Head of caudate nucleus (tissue), 42 donors: ENCODE measurements around the gene ZNF138.
A peak's percentile ranks its signal among the peaks of the same experiment; 100 is the strongest.
"Not testable (repeated sequence)": the region's sequence is repeated elsewhere in the genome, so short reads cannot be mapped to it uniquely, and the experiment has no call there.

Source experiments
- DNase-seq, 42 donors: peaks; one replicate each; pipeline versions ENCODE4 v3.0.0 to v3.0.0-alpha.2; 2020 to 2021; ENCODE audit warnings: mixed read lengths in 7 of 42
- intact Hi-C: fragments of 100-400 bp; cut with DNase I; formaldehyde crosslinking; loops from one replicate; pipeline ENCODE4 v1.15.0; 2022

Gene ZNF138

DNA sequence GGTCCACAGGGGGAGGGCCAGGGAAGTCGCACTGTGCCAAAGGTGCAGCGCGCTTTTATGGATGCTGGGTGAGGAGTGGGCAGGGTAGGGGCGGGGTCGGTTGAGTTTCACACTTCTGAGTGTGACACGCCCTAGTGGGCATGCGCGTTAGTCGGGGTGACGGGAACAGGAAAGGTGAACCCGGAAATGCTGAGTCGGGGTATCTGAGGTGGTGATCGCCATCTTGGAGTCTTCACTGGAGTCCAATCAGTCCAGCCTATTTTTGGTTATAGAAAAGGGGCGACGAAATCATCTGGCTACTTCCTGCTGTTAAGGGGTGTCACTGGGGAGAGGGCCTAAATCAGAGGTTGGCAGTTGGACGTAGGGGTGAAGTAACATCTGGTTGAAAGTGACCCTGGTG lies 40.8 kb downstream of the ZNF138 start:
- intact Hi-C loops = no loop called here
- peak in 2 of 42 donors; percentile 19 to 30 for DNase-seq

DNA sequence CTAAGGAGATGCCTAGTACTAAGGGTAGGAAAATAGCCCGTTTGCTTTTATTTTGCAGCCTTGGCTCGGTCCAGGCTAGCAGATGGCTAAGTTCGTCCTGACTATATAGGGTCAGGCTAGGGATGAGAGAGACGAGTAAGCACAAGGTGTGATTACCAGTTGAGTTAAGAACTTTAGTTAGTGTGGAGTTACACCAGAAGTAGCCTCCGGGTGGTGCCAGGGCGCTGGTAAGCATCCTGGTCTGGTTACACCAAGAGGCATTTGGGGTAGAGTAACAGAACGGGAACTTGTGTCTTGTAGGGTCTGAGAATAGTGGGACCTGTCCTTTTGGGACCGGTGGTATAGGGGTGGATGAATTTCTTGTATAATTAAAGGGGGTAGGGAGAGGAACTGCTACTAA lies 41.6 kb downstream of the ZNF138 start:
- intact Hi-C loops = not testable (repeated sequence)
- DNase-seq = peak in 1 of 42 donors; percentile 30

DNA sequence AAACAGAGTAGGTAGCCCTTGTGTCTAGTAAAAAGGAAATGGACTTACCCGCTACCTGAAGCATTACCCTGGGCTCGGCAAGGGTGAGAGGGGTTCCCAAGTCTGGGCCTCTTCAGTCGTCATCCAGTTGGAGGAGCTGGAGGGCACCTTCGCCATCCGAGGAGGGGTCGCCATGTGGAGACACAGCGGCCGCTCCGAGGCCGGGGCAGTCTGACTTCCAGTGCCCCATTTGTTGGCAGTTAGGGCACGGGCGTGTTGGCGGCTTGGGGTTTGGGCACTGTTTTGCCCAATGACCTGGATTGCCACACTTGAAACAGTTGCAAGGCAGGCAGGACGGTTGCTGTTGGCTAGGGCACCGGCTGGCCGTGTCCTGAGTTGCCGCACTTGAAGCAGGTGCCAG lies 43.8 kb downstream of the ZNF138 start:
- DNase-seq, intact Hi-C loops: not testable (repeated sequence)

DNA sequence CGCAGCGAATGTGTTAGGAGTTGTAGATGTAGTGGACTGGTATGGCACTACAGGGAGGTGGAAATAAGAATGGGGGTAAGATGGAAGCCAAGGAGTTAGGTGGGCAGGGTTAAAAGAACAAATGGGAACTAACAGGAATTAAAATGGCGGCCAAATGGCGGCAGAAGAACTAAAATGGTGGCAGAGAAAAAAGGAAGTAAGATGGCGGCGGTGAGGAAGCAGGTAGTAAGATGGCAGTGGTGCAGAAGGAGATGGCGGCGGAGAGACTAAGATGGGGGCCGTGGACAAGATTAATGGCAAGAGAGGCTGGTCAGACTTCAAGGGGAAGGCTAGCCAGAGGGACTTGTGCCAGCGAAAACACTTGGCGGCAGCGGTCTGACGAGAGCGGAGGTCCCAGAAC lies 44.5 kb downstream of the ZNF138 start:
- DNase-seq = no peak
- intact Hi-C loops = no loop called here

DNA sequence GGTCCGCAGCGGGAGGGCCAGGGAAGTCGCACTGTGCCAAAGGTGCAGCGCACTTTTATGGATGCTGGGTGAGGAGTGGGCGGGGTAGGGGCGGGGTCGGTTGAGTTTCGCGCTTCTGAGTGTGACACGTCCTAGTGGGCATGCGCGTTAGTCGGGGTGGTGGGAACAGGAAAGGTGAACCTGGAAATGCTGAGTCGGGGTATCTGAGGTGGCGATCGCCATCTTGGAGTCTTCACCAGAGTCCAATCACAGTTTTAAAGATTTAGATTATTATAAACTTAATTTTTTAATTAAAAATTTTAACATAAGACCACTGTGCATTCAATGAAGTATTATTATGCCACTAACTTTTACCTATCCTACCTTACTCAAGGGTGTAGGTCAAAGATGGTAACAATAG lies 45.7 kb downstream of the ZNF138 start:
- intact Hi-C loops = no loop called here
- DNase-seq = no peak

DNA sequence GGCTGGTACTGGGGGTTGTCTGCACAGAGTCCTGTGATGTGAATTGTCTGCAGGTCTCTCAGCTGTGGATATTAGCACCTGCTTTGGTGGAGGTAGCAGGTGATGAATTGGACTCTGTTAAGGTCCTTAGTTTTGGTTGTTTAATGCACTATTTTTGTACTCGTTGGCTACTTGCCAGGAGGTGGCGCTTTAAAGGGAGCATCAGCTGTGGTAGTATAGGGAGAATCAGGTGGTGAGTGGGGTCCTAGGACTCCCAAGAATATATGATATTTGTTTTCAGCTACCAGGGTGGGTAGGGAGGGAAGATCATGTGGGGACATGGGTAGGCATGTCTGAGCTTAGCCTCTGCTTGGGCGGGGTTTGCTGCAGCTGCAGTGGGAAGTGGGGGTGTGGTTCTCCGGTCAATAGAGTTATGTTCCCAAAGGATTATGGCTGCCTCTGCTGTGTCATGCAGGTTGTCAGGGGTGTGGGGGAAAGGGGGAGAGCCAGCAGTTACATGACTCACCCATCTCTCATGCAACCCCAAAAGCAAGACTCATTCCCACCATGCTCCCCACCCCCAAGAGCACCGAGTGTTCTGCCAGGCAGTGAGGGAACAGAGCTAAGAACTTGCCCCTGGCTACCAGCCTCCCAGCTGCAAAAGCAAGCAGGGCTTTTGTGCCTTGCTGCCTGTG lies 55.2 kb downstream of the ZNF138 start:
- intact Hi-C loops = no loop called here
- peak; percentile 16 to 89 (median 60) for DNase-seq

DNA sequence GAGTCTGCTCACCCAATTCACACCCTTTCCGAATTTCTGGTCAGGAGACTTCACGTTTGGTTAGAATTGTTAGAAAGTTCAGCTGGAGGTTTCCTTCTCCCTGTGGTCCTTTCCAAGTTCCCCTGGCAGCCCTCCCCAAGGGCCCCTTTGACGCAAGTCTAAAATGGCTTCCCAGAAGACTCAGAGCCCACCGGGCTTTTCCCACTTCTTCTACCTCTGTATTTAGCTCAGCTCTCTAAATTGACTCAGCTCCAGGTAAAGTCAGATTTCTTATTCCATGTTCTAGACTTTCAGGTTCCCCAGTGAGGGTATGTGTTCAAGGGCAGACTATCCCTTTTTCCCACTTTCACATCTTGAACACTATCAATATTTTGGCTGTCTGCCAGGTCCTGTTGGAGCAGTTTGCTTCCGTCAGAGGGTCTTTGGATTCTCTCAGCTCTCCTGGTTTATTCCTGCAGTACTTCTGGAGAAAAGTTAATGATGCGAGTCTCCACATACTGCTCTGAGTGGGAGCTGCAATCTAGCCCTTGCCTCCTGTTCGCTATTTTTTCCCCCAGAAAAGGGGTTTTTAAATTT lies 55.8 kb downstream of the ZNF138 start:
- intact Hi-C loops = no loop called here
- peak in 1 of 42 donors; percentile 40 for DNase-seq

DNA sequence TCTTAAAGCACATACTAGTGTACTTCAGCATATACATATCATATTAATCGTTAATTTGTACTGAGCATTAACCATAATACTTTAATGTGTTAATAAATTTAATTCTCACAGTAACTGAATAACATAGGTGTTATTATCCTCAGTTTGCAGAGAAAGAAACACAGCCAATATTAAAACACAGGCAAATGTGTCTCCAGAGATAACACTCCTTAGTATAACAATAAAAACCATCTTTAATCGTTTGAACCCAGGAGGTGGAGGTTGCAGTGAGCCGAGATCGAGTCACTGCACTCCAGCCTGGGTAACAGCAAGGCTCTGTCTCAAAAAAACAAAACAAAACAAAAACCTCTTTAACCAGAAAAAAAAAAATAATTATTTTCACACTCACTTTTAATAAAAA lies 59.5 kb downstream of the ZNF138 start:
- intact Hi-C loops = no loop called here
- DNase-seq = no peak

DNA sequence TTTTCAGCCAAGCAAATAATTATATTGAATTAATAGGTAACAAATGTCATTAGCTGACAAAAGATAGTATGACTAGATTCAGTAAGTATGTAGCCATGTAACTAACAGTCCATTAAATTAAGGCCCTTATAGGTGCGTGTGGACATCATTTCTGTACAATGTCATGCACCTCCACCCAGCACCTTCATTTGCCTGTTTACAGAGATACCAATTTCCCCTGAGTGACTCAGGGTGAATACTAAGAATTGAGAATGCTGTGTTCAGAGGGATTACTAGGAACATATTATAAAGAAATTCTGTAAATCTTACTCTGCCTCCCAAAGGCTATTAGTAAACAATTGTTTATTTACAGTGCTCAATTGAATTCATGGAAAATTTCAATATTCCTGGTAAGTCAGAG lies 60.7 kb downstream of the ZNF138 start:
- DNase-seq = no peak
- intact Hi-C loops = no loop called here

DNA sequence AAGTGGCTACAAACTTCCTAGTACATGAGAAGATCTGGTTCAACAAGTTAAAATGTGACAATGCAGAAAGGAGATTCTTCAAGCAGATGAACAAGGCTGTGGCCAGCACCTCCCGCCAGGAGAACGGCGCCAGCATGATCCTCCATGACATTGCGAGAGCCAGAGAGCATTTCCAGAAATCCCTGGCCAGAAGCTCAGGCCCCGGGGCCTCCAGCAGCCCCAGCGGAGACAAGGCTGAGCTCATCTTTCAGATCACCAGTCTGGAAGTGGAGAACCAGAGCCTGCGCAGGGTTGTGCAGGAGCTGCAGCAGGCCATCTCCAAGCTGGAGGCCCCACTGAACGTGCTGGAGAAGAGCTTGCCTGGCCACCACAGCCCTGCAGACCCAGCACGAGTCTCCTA lies 68.8 kb downstream of the ZNF138 start:
- DNase-seq = peak in 4 of 42 donors; percentile 6 to 24 (median 16)
- intact Hi-C loops = no loop called here

DNA sequence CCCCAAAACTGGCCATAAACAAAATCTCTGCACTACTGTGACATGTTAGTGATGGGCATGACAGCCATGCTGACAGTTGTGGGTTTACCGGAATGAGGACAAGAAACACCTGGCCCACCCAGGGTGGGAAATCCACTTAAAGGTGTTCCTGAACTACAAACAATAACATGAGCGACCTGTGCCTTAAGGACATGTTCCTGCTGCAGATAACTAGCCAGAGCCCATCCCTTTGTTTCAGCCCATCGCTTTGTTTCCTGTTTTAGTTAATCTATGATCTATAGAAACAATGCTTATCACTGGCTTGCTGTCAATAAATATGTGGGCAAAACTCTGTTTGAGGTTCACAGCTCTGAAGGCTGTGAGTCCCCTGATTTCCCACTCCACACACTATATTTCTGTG lies 69.3 kb downstream of the ZNF138 start:
- intact Hi-C loops = not testable (repeated sequence)
- peak in 2 of 42 donors; percentile 0 to 1 for DNase-seq

DNA sequence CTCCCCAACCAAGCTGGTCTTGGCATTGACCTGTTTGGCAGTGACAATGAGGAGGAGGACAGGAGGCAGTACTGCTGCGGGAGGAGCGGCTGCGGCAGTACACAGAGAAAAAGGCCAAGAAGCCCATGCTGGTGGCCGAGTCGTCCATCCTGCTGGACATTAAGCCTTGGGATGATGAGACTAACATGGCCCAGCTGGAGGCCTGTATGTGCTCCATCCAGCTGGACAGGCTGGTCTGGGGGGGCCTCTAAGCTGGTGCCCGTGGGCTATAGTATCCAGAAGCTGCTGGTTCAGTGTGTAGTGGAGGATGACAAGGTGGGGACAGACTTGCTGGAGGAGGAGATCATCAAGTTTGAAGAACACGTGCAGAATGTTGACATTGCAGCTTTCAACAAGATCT lies 69.7 kb downstream of the ZNF138 start:
- intact Hi-C loops = no loop called here

DNA sequence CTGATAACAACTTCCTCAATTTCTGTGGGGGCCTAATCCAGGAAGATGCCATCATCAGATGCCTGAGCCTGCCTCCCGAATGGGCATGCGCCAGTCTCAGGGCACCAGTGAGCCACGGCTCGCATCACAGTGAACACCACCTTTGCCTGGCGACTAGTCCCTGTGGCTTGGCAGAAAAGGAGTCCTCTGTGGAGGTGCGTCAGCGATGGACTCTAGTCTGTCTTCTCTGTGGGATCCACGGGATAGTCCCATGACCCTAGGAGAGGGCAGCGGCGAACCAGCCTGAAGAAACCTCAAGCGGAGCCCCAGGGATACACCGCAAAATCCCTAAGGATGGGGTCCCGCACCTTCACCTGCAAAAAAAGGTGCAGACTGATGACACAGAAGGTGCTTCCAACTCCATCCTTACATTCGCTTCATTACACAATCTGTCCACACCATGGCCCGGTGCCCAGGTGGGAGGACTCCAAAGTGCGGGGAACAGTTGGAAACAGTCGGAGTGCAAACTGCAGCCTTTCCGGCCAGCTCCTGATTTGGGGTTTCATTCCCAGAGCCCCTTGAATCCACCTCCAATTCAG lies 73.7 kb downstream of the ZNF138 start:
- peak in 7 of 42 donors; percentile 2 to 20 (median 7) for DNase-seq
- intact Hi-C loops = no loop called here

More for the DNA sequence above, 69.7 kb downstream of the ZNF138 start:
- peak in 5 of 42 donors; percentile 1 to 33 (median 6) for DNase-seq

DNA sequence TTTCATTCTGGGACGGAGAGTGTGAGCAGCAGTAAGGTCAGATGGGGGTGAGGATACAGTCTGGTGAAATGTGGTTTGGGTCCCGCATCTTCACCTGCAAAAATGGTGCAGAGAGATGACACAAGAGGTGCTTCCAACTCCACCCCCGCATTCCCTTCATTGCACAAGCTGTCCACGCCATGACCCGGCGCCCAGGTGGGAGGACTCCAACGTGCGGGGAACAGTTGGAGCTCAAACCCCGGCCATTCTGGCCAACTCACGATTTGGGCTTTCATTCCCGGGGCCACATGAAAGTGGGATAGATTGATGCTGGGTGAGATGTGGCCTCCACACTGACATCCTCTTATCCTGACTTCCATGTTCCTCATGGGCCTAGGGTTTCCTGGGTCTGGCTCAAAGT lies 74.3 kb downstream of the ZNF138 start:
- intact Hi-C loops = no loop called here
- peak in 7 of 42 donors; percentile 3 to 37 (median 5) for DNase-seq

DNA sequence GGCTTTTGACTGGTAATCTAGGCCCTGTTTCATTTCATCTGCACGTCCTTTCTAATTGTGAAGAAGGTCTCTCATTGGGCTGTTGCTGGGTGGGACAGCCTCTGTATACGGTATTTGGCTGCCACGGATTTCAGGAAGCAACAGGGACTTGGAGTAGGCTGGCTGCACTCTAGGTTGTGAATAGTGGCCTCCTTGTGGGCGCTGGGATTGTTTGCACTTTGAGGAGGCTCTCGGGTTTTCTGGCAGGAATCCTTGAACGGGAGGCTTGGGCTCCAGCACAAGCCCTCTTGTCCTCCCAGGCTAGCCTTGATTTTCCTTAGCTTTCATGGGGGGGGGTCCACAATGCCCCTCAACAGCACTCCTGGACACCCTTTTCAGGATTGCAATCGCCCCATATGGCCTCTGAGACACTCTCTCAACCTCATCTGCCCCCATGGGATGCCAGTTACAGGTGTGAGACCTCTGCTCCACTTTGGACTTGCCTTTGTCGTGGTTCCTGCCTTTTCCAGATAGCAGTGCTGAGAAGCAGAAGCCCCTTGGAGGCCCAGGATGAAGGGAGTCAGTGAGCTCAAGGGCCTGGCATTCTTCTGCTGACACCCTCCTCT lies 75.0 kb downstream of the ZNF138 start:
- DNase-seq = peak in 7 of 42 donors; percentile 0 to 18 (median 3)
- intact Hi-C loops = no loop called here

DNA sequence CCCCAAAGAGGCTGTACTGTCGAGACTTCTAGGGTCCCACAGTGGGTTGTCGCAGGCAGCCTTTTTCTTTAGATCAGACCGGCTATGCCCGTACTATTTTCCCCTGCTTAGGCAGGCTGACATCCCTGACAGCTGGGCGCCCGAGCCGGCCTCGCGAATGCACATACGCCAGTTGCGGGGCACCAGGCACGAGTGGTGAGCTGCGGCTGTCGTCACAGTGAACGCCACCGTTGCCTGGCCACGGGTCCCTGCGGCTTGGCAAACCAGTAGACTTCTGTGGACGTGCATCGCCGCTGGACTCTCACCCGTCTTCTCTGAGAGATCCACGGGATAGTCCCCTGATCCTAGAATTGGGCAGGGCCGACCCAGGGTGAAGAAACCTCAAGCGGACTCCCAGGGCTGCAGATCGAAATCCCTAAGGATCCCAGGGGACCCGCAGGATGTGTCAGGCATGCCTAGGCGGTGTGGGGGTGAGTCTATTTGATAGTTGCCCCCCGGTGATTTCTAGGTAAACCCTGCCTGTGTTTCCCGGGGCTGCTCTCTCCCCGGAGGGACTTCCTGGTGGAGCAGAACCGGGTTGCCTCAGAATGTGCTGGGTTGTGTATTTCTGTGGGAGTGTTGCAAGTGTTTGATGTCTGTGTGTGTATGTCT lies 75.8 kb downstream of the ZNF138 start:
- intact Hi-C loops = no loop called here
- DNase-seq = peak in 10 of 42 donors; percentile 0 to 22 (median 7)

DNA sequence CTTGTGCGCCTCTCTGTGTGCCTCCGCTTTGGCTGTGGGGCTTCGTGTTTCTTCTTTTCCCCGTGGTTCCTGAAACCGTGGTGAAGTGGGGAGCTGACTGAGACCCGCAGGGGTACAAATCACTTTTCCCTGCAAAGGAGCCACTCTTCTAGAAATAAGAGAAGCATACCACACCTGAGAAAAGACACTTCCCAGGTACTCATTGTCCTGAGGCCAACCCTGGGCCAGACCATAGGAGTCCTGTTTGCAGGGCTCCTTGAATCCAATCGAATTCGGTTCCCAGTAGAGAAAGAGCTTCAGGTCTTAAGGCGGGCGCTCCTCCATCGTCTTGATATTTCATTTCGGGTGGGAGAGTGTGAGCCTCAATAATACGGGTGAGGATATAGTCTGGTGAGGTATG lies 76.4 kb downstream of the ZNF138 start:
- intact Hi-C loops = no loop called here
- DNase-seq = peak in 4 of 42 donors; percentile 3 to 14 (median 5)

DNA sequence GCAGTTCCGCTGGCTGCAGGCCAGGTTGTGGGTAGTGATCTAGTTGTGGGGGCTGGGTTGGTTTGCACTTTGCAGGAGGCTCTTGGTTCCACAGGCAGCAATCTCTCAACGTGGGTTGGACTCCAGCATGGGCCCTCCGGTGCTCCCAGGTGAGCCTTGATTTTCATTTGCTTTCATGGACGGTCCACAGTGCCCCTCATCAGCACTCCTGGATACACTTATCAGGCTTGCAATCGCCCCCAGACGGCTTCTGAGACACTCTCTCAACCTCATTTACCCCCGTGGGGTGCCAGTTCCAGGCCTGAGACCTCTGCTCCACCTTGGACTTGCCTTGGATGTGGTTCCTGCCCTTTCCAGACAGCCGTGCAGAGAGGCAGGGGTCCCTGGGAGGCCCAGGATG lies 77.5 kb downstream of the ZNF138 start:
- intact Hi-C loops = no loop called here
- DNase-seq = peak in 12 of 42 donors; percentile 0 to 31 (median 6)

DNA sequence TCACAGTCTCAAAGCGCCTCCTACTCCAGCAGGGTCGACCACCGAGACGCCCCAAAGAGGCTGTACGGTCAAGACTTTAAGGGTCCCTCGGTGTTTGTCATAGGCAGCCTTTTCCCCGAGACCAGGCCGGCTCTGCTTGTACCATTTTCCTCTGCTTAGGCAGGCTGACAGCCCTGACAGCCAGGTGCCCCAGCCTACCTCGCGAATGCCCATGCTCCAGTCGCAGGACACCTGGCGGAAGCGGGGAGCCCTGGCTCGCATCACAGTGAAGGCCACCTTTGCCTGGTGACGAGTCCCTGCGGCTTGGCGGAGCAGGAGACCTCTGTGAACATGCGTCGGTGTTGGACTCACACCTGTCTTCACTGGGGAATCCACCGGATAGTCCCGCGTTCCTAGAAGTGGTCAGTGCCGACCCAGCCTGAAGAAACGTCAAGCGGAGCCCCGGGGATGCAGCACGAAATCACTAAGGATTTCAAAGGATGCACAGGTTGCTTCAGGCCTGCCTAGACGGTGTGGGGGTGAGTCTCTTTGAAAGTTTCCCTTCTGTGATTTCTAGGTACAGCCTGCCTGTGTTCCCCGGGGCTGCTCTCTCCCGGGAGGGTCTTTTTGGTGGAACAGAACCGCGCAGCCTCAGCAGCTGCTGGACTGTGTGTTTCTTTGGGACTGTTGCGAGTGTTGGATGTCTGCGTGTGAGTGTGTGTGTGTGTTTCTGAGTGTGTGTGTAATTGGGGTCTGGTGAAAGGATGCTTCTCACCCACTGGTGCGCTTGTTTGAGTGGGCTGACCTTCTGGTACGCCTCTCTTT lies 78.3 kb downstream of the ZNF138 start:
- intact Hi-C loops = no loop called here
- peak in 11 of 42 donors; percentile 1 to 40 (median 5) for DNase-seq
